ENCODE results near the gene CSKMT. TPM values are rescaled to one million over a fixed set of nuclear protein-coding genes. Genes with fewer than 3 reads are reported as not detected.

Gene CSKMT
- total RNA-seq, 2 experiments from 2014 or later, result 17.8 to 18.8 TPM

- POLR2A ChIA-PET, result interaction anchor here (0.5 to 5.4 kb wide), 5 partner anchors 10 to 85 kb away, joined by 3 to 43 read pairs (median 5); partner anchors contain the start of genes C11orf98, CSKMT, HNRNPUL2 and TUT1
- DNase-seq (no peak), ATAC-seq (ENCODE audit: poor library complexity) (no peak)
- Mint-ChIP-seq H3K4me3 (peak overlapping the region; percentile 91), H3K9me3 (no peaks in the 10 kb centered on the region), H3K36me3 (ENCODE audit: low read depth) (peaks cover 46% of the 10 kb centered on the region), H3K27ac (peak overlapping the region; percentile 87), H3K27me3 (no peaks in the 10 kb centered on the region), H3K4me1 (ENCODE audit: low read depth) (peaks cover 61% of the 10 kb centered on the region)
- Histone ChIP-seq H3K4me1 (ENCODE audit: insufficient read depth, low read length) (peaks cover 49% of the 10 kb centered on the region), H3K9me3 (ENCODE audit: control insufficient read depth in 1 of 2, insufficient read depth in 1 of 2, low read length in 2 of 2) (no peaks in the 10 kb centered on the region), H3K27me3 (ENCODE audit: control insufficient read depth in 1 of 2, insufficient read depth in 2 of 2, low read length in 2 of 2) (no peaks in the 10 kb centered on the region), H3K4me3 (ENCODE audit: low read length) (no peak overlapping the region), H3K27ac (ENCODE audit: low read depth in 1 of 2, low read length in 2 of 2) (peak overlapping the region in 1 of 2 donors; percentile 4), H3K36me3 (ENCODE audit: insufficient read depth, low read length) (peaks cover 40% of the 10 kb centered on the region)
- CTCF ChIA-PET, result interaction anchor here (0.6 to 0.8 kb wide), 2 partner anchors 53 to 1250 kb away, joined by 3 read pairs; no protein-coding TSS in a partner anchor
- TF ChIP-seq, protein P1, sequence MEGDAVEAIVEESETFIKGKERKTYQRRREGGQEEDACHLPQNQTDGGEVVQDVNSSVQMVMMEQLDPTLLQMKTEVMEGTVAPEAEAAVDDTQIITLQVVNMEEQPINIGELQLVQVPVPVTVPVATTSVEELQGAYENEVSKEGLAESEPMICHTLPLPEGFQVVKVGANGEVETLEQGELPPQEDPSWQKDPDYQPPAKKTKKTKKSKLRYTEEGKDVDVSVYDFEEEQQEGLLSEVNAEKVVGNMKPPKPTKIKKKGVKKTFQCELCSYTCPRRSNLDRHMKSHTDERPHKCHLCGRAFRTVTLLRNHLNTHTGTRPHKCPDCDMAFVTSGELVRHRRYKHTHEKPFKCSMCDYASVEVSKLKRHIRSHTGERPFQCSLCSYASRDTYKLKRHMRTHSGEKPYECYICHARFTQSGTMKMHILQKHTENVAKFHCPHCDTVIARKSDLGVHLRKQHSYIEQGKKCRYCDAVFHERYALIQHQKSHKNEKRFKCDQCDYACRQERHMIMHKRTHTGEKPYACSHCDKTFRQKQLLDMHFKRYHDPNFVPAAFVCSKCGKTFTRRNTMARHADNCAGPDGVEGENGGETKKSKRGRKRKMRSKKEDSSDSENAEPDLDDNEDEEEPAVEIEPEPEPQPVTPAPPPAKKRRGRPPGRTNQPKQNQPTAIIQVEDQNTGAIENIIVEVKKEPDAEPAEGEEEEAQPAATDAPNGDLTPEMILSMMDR (IDR thresholded peaks at IDR 0.05), result no peak
- intact Hi-C loops (cut with DNase I, micrococcal nuclease), result no loop called here
Observed at GRCh38 chr11:62676698-62677097, 11.6 kb downstream of the CSKMT start.

DNA sequence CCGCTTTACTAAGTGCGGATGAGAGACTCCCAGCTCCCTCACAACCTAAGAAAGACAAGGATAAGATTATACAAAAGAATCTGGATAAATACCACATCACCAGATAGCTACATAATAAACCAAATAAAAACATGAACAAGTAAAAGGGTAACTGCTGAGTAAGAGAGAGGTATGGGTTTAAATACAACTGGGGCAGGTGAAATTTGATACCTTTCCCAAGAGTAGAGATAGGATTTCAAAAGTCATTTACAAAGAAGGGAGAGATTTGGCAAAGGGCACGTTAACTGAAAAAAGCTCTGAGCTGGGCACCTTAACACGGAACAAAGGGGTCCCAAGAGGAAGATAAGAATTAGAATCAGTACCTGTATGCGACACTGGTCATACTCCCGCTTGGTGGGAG, 12.0 kb downstream of the CSKMT start:
- POLR2A ChIA-PET, result interaction anchor here (0.5 to 5.4 kb wide), 5 partner anchors 10 to 86 kb away, joined by 3 to 43 read pairs (median 5); partner anchors contain the start of genes C11orf98, CSKMT, HNRNPUL2 and TUT1
- peak overlapping the region; percentile 87 for H3K27ac Mint-ChIP-seq

GRCh38 chr11:62677714-62678113, 12.6 kb downstream of the CSKMT start:
- peaks cover 40% of the 10 kb centered on the region for H3K36me3 ChIP-seq (ENCODE audit: insufficient read depth, low read length)
- H3K27ac ChIP-seq (ENCODE audit: low read depth in 1 of 2, low read length in 2 of 2), result peak overlapping the region; percentile 97
- no peaks in the 10 kb centered on the region for H3K27me3 Mint-ChIP-seq
- peak overlapping the region; percentile 87 for H3K27ac Mint-ChIP-seq
- no peaks in the 10 kb centered on the region for H3K9me3 Mint-ChIP-seq
- H3K9me3 ChIP-seq (ENCODE audit: control insufficient read depth in 1 of 2, insufficient read depth in 1 of 2, low read length in 2 of 2), result no peaks in the 10 kb centered on the region
- peaks cover 38% of the 10 kb centered on the region for H3K36me3 Mint-ChIP-seq (ENCODE audit: low read depth)
- H3K4me1 Mint-ChIP-seq (ENCODE audit: low read depth), result peaks cover 52% of the 10 kb centered on the region
- ATAC-seq (ENCODE audit: poor library complexity) (no peak), DNase-seq (no peak)
- H3K4me3 ChIP-seq (ENCODE audit: low read length), result peak overlapping the region; percentile 100
- peaks cover 40% of the 10 kb centered on the region for H3K4me1 ChIP-seq (ENCODE audit: insufficient read depth, low read length)
- ChIA-PET POLR2A (interaction anchor here (0.9 to 5.4 kb wide), 4 partner anchors 11 to 86 kb away, joined by 3 to 43 read pairs (median 10); partner anchors contain the start of genes C11orf98, CSKMT, HNRNPUL2 and TUT1), CTCF (no interaction called here)
- no peaks in the 10 kb centered on the region for H3K27me3 ChIP-seq (ENCODE audit: control insufficient read depth in 1 of 2, insufficient read depth in 2 of 2, low read length in 2 of 2)
- intact Hi-C loops (cut with DNase I, micrococcal nuclease), result no loop called here
- TF ChIP-seq, protein P1 (IDR thresholded peaks at IDR 0.05), result no peak
- H3K4me3 Mint-ChIP-seq, result peak overlapping the region; percentile 91

More for the DNA sequence above, 12.0 kb downstream of the CSKMT start:
- CTCF ChIA-PET, result interaction anchor here (0.6 kb wide), 1 partner anchor 1250 kb away, joined by 3 read pairs; no protein-coding TSS in a partner anchor
- Mint-ChIP-seq H3K4me3 (peak overlapping the region; percentile 91), H3K27me3 (no peaks in the 10 kb centered on the region), H3K36me3 (ENCODE audit: low read depth) (peaks cover 41% of the 10 kb centered on the region), H3K4me1 (ENCODE audit: low read depth) (peaks cover 57% of the 10 kb centered on the region), H3K9me3 (no peaks in the 10 kb centered on the region)
- H3K4me3 ChIP-seq (ENCODE audit: low read length), result no peak overlapping the region
- peaks cover 46% of the 10 kb centered on the region for H3K4me1 ChIP-seq (ENCODE audit: insufficient read depth, low read length)
- intact Hi-C loops (cut with DNase I, micrococcal nuclease), result no loop called here
- H3K9me3 ChIP-seq (ENCODE audit: control insufficient read depth in 1 of 2, insufficient read depth in 1 of 2, low read length in 2 of 2), result no peaks in the 10 kb centered on the region
- TF ChIP-seq, protein P1 (IDR thresholded peaks at IDR 0.05), result no peak
- H3K36me3 ChIP-seq (ENCODE audit: insufficient read depth, low read length), result peaks cover 40% of the 10 kb centered on the region
- ATAC-seq (ENCODE audit: poor library complexity) (no peak), DNase-seq (no peak)
- no peaks in the 10 kb centered on the region for H3K27me3 ChIP-seq (ENCODE audit: control insufficient read depth in 1 of 2, insufficient read depth in 2 of 2, low read length in 2 of 2)
- H3K27ac ChIP-seq (ENCODE audit: low read depth in 1 of 2, low read length in 2 of 2), result peak overlapping the region; percentile 51 to 97

Measured in CD4-positive, alpha-beta T cell (primary cell).